ENCODE results near the gene ZFHX2. TPM values are rescaled to one million over a fixed set of nuclear protein-coding genes. Genes with fewer than 3 reads are reported as not detected.
A peak's percentile ranks its signal among the peaks of the same experiment; 100 is the strongest.

ZFHX2 gene
- total and polyA plus RNA-seq, 3 donors from 2014 or later: 9.2 to 34.3 (median 21.2) TPM

GRCh38 chr14:23564181-23564812 lies 12.7 kb upstream of the ZFHX2 start:
- H3K4me3 ChIP-seq: no peak overlapping the region
- 85% methylated on average over 12 to 13 of the region's 13 CpGs for WGBS, 2 donors
- H3K36me3 ChIP-seq (ENCODE audit: low read depth, missing control alignments): no peaks in the 10 kb centered on the region
- H3K4me1 ChIP-seq: peaks cover 4% of the 10 kb centered on the region
- H3K27ac ChIP-seq: no peak overlapping the region
- intact Hi-C loops (cut with DNase I; ENCODE audit: low total_unique reads): loop anchor here (5.0 kb wide), 1 partner anchor 87 kb away; no protein-coding TSS in a partner anchor
- DNase-seq: no peak
- H3K27me3 ChIP-seq: no peaks in the 10 kb centered on the region
- no peak for TF ChIP-seq POLR2A (IDR thresholded peaks at IDR 0.05)
- TF ChIP-seq CTCF (IDR thresholded peaks at IDR 0.05): no peak
- H3K9me3 ChIP-seq: no peaks in the 10 kb centered on the region

GRCh38 chr14:23563473-23564180 lies 12.1 kb upstream of the ZFHX2 start:
- no peak overlapping the region for H3K4me3 ChIP-seq
- H3K27me3 ChIP-seq: no peaks in the 10 kb centered on the region
- no peak for TF ChIP-seq CTCF (IDR thresholded peaks at IDR 0.05)
- no peak for TF ChIP-seq POLR2A (IDR thresholded peaks at IDR 0.05)
- no peaks in the 10 kb centered on the region for H3K9me3 ChIP-seq
- H3K36me3 ChIP-seq (ENCODE audit: low read depth, missing control alignments): no peaks in the 10 kb centered on the region
- DNase-seq: no peak
- WGBS, 2 donors: 74 to 79% methylated on average over 10 to 14 of the region's 14 CpGs
- intact Hi-C loops (cut with DNase I; ENCODE audit: low total_unique reads): loop anchor here (5.0 kb wide), 1 partner anchor 86 kb away; no protein-coding TSS in a partner anchor
- peaks cover 4% of the 10 kb centered on the region for H3K4me1 ChIP-seq
- no peak overlapping the region for H3K27ac ChIP-seq

- TF ChIP-seq CTCF (IDR thresholded peaks at IDR 0.05) (peak; percentile 77 to 94 (median 83)), POLR2A (IDR thresholded peaks at IDR 0.05) (no peak)
- H3K27ac ChIP-seq: no peak overlapping the region
- intact Hi-C loops (cut with DNase I; ENCODE audit: low total_unique reads): loop anchor here (5.0 kb wide), 1 partner anchor 86 kb away; no protein-coding TSS in a partner anchor
- H3K4me3 ChIP-seq: no peak overlapping the region
- 80% methylated on average over 2 of the region's 2 CpGs for WGBS, 2 donors
- DNase-seq: peak; percentile 58
- no peaks in the 10 kb centered on the region for H3K27me3 ChIP-seq
- no peaks in the 10 kb centered on the region for H3K9me3 ChIP-seq
- no peaks in the 10 kb centered on the region for H3K36me3 ChIP-seq (ENCODE audit: low read depth, missing control alignments)
- peaks cover 4% of the 10 kb centered on the region for H3K4me1 ChIP-seq
Observed at GRCh38 chr14:23562822-23563472, 11.4 kb upstream of the ZFHX2 start.

- H3K9me3 ChIP-seq: no peaks in the 10 kb centered on the region
- no peak overlapping the region for H3K27ac ChIP-seq
- intact Hi-C loops (cut with DNase I; ENCODE audit: low total_unique reads): loop anchor here (5.0 kb wide), 1 partner anchor 85 kb away; no protein-coding TSS in a partner anchor
- H3K36me3 ChIP-seq (ENCODE audit: low read depth, missing control alignments): no peaks in the 10 kb centered on the region
- peaks cover 5% of the 10 kb centered on the region for H3K4me1 ChIP-seq
- no peaks in the 10 kb centered on the region for H3K27me3 ChIP-seq
- TF ChIP-seq CTCF (IDR thresholded peaks at IDR 0.05) (no peak), POLR2A (IDR thresholded peaks at IDR 0.05) (no peak)
- no peak for DNase-seq
- WGBS, 2 donors: 83 to 86% methylated on average over 13 to 15 of the region's 15 CpGs
- H3K4me3 ChIP-seq: no peak overlapping the region
Observed at GRCh38 chr14:23561873-23562821, 10.6 kb upstream of the ZFHX2 start.

Measured in testis (tissue), 3 donors.